Activated T-cell treated with anti-CD3 and anti-CD28 coated beads for 24 hours (primary cell): ENCODE results near the gene LARGE1.

Experiments used
- DNase-seq: peaks from one replicate; pipeline ENCODE4 v3.0.0-alpha.2; 2020; ENCODE audit warnings: low read depth

LARGE1 gene

DNA sequence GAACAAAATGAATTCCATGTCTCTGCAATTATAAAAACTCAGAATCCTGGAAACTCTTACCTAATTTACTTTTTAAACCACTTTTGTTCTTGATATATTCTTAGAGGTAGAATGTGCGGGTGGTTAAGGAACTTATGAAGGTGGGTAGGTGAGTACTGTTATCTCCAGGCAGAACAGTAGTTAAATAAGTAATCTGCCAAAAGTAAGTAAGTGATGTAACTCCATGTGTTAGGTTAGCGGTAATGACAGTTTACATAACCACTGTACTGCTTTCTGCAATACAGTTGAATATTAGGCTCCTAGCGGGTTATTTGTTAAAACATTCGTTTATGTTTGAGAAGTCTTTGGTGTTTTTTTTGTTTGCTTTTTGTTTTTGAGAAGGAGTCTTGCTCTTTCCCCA lies 7.1 kb downstream of the LARGE1 start:
- no peak for DNase-seq

GRCh38 chr22:33909911-33910310 lies 10.4 kb downstream of the LARGE1 start:
- DNase-seq, result no peak

DNA sequence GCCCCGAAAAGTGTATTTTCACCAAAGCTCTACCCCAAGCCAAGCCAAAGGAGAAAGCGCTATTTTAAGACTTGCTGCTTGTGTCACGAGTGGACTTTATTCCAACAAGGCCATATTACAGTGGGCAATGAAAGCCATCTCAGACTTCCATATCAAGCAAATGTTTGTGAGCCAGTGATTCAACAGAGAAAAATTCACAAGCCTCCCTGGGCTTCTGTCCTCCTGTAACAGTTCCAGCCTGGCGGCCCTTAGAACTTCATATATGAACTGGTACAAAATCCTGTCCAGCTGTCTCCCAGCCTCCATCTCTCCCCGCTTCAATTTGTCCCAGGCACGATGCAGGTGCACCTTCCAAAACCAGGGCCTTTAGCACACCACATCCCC lies 11.2 kb downstream of the LARGE1 start:
- no peak for DNase-seq

DNA sequence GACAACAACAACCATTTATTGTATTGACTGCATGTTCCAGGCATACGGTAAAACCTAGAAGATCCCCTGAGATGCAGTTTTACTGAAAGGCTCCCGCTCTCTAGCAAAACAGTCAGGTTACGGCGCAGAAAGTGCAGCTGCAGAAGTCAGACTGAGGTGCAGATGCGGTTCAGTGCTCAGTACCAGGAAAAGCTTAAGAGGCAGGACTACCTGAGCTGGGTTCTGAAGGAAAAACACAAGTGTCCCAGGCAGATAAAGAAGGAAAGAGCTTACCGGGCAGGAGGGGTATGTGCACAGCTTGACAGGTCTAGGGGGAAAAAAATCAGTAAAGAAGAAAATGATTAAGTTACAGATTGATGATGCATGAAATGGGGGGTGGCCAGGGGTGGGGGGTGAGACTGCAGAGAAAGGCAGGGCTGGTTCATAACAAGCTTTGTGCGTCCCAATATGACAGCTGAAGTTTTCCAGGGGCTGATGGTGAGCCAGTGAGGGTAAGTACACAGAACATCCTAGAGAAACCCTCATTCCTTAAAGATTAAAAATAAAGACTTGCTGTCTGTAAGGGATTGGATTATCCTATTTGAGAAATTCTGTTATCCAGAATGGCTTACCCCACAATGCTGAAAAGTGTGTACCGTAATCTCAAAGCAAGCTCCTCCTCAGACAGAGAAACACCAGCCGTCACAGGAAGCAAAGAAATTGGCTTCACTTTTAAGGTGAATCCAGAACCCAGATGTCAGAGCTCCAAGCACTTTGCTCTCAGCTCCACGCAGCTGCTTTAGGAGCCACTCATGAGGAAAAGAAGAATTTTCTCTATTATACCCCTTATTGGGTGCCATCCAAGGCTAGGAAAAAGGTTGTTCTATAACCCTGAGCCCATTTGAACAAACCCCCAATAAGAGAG lies 11.9 kb downstream of the LARGE1 start:
- DNase-seq, result no peak

GRCh38 chr22:33906954-33907353 lies 13.3 kb downstream of the LARGE1 start:
- no peak for DNase-seq

GRCh38 chr22:33906475-33906874 lies 13.8 kb downstream of the LARGE1 start:
- DNase-seq, result no peak

DNA sequence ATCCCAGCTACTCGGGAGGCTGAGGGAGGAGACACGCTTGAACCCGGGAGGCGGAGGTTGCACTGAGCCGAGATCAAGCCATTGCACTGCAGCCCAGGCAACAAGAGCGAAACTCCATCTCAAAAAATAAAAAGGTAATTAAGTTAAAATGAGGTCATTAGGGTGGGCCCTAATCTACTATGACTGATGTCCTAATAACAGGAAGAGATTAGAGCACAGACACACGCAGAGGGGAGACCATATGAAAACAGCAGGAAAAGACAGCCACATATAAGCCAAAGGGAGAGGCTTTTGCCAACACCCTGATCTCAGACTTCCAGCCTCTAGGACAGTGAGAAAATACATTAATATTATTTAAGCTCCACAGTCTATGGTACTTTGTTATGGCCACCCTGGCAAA lies 17.3 kb downstream of the LARGE1 start:
- DNase-seq, result no peak

- no peak for DNase-seq
Observed at GRCh38 chr22:33902073-33902472, 18.2 kb downstream of the LARGE1 start.

- no peak for DNase-seq
Observed at GRCh38 chr22:33898121-33898520, 22.2 kb downstream of the LARGE1 start.

- no peak for DNase-seq
Observed at GRCh38 chr22:33897448-33897835, 22.8 kb downstream of the LARGE1 start.

DNA sequence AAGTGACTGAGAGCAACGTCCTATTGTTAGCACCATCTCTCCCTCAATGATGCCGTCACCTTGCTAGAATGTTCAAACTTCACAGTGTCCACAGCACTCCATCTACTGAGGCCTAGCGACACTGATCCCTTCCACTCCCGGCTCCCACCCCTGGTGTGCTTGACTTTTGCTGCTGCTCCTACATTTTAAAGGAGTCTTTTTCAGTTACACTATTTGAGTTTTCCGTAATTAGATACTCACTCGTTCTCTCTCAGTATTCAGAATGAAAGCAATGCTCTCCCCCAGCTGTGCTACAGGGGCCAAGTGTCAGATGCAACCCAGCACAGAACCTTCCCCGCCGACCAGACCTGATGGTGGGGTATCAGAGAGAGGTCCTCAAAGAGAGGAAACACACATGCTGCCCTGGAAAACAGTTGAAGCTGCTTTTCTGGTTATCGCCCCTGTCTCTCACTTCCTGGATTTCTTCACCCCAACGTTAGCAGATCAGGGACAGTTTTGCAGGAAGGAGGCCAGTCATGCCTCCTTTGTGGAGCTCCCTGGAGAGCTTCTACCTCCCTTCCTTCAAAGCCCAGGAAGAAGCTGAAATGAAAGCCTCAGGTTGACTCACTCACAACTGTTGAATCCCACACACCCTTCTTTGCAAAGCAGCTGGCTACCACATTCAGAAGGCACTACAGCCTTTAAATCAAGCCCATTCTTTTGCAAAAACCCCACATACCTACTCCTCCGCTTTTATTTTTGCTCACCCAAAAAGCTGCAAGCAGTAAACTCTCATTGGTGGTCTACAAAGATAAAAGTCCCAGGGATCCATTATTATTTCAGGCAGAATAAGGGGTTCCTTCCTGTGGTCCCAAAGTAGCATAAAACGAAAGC lies 23.5 kb downstream of the LARGE1 start:
- DNase-seq, result no peak

DNA sequence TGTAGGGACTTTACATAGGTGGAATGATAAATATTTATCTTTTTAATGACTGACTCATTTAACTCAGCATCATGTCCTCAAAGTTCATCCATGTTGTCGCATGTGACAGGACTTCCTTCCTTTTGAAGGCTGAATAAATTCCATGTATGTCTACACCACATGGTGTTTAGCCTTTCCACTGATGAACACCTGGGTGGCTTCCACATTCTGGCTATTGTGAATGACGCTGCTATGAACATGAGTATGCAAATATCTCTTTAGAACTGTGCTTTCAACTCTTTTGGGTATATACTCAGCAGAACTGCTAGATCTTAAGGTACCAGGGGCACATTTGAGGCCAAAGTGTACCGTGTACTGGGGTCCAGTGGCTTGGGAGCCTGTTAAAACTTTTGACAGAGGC lies 24.1 kb downstream of the LARGE1 start:
- no peak for DNase-seq

DNA sequence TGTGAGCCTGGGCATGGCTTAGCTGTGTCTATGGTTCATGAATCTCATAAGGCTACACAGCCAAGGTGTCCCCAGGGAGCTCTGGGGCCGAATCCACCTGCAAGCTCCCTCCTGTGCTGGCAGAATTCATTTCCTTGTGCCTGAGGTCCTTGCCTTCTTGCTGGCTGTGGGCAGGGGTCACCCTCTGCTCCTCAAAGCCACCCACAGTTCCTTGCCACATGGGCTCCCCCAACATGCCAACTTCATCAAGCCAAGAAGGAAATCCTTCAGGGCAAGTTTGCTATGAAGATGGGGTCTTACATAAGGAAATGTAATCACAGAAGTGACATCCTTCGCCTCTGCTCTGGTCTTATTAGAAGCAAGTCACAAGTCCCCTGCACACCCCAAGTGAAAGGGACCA lies 24.8 kb downstream of the LARGE1 start:
- DNase-seq, result no peak

DNA sequence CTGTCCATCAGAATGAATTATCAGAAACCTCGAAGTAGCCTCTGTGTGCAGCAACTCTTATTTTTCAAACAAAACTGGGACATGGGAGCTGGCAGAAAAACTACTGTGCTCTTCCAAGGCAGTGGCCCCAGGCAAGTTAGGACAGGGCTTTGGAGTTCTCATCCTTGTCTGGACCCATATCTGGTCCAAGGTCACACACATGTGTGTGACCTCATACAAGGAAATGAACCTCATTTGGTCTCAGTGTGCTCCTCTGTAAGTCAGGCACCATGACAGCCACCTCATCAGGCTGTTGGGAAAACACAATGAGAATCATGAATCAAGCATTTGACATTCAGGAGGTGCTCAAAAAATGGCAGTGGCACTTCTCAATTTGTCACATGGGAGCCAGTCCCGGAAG lies 25.8 kb downstream of the LARGE1 start:
- DNase-seq, result no peak

- no peak for DNase-seq
Observed at GRCh38 chr22:33894036-33894435, 26.2 kb downstream of the LARGE1 start.

- no peak for DNase-seq
Observed at GRCh38 chr22:33893512-33893911, 26.8 kb downstream of the LARGE1 start.

- DNase-seq, result no peak
Observed at GRCh38 chr22:33891992-33892391, 28.3 kb downstream of the LARGE1 start.

GRCh38 chr22:33891455-33891854 lies 28.8 kb downstream of the LARGE1 start:
- no peak for DNase-seq

DNA sequence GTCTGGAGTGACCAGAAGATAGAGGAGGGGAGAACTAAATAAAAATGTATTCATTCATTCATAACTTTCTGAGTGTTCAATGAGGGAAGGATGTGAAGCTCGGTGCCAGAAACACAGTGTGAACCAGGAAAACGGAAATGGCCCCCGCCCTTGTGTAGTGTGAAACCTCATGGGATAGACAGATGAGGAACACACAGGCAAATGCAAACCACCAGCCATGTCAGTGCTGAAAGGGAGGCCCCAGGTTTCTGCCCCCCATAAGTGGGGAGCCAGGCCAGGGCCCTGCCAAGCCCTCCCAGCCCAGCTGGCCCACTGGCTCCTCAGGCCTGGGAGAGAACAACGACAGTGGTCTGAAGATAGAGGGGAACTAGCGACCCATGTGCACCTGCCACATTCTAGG lies 30.5 kb downstream of the LARGE1 start:
- no peak for DNase-seq

GRCh38 chr22:33888821-33889220 lies 31.5 kb downstream of the LARGE1 start:
- no peak for DNase-seq

- DNase-seq, result no peak
Observed at GRCh38 chr22:33887173-33887572, 33.1 kb downstream of the LARGE1 start.

DNA sequence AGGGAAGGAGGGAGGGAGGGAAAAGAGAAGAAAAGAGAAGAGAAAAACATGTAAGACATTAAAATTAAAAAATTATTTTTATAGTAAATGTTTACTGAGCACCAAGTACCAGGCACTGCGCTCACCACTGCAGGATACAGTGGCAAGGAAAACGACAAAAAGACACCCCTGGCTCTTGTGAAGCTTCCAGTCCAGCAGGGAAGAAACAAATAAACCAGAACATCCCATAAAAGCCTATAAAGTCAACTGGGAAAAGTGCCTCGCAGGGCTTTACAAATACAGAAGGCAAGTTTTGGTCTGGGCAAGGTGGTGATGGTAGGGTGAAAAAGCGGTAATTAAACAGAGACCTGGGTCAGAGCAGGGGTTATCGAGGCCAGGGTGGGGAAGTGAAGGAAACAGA lies 33.6 kb downstream of the LARGE1 start:
- DNase-seq, result no peak

DNA sequence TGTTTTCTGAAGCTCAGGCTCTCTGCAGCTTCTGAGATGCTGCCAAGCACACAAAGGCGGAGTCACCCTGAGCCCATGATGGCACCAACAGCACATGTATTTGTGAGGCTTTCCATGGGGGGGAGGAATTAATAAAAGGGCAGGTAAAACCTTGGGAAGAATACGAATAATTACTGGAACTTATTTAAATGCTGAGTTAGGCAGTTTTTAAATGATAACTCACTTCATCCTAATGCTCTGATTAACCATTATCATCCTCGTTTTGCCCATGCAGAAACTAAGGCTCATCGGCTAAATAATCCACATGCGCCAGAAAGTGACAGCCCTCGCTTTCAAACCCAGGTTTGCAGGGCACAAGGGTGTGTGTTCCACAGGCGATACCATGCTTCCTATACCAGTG lies 35.4 kb downstream of the LARGE1 start:
- no peak for DNase-seq
